ENCODE results near the gene SYCN. TPM values are rescaled to one million over a fixed set of nuclear protein-coding genes. Genes with fewer than 3 reads are reported as not detected.

The SYCN gene
- total and polyA plus RNA-seq, 2 experiments from 2014 or later, result not detected

DNA sequence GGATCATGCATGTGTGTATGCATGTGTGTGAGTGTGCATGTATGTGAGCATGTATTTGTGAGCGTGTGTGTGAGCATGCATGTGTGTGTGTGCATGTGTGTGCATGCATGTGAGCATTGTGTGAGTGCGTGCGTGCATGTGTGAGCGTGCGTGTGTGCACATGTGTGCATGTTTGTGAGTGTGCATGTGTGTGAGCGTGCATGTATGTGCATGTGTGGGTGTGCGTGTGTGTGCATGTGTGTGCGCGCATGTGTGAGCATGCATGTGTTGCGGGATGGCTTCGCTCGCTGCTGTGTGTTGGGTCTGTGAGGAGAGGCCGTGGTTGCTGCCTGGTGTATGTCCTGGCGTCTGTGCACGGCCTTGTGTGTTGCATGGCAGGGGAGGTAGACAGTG lies 46.1 kb downstream of the SYCN start:
- H3K27me3 ChIP-seq, result no peaks in the 10 kb centered on the region
- H3K4me1 ChIP-seq (ENCODE audit: low read depth), result peaks cover 17% of the 10 kb centered on the region
- no peak for TF ChIP-seq CTCF (IDR thresholded peaks at IDR 0.05; ENCODE audit: low read depth, low read length)
- no peaks in the 10 kb centered on the region for H3K9me3 ChIP-seq (ENCODE audit: low read depth)
- no peak overlapping the region for H3K27ac ChIP-seq
- no peaks in the 10 kb centered on the region for H3K36me3 ChIP-seq
- H3K4me3 ChIP-seq, result no peak overlapping the region
- no peak for DNase-seq (ENCODE audit: low read depth in 1 of 2, low spot score in 1 of 2)

DNA sequence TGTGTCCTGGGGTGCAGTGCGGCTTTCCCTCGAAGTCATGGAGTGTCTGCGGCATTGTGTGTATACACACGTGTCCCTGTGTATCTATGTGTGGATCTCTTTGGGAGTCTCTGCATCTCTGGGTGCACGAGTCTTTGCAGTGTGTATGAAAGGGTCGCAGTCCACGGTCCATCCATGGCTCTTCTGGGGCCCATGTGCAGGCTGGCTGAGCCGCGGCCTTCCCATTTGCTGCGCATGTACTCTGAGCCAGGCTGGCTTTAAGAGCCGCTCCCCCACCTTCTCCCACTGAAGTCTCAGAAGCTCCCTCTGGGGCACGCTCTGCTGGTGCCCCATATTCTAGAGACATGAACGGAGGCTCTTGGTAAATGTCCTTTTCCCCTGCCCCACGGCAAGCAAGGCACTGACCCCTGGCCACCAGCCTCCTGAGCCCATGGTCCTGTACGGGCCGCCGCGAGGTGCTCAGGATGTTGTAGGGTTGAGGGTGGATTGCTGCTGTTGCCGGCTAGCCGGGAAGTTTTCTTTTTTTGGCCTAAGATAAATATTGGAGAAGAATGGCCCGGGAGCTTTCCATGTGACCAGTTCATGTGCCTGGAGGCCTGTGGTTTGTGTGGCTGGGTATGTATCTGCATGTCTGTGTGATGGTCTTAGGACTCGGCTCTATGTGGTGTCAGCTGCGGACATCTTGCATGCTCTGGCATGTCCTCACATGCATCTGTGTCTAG lies 46.6 kb downstream of the SYCN start:
- DNase-seq (ENCODE audit: low read depth in 1 of 2, low spot score in 1 of 2), result no peak
- H3K4me1 ChIP-seq (ENCODE audit: low read depth), result peaks cover 17% of the 10 kb centered on the region
- H3K4me3 ChIP-seq, result no peak overlapping the region
- H3K9me3 ChIP-seq (ENCODE audit: low read depth), result no peaks in the 10 kb centered on the region
- no peaks in the 10 kb centered on the region for H3K36me3 ChIP-seq
- no peak for TF ChIP-seq CTCF (IDR thresholded peaks at IDR 0.05; ENCODE audit: low read depth, low read length)
- no peaks in the 10 kb centered on the region for H3K27me3 ChIP-seq
- H3K27ac ChIP-seq, result peak overlapping the region; percentile 68

- Histone ChIP-seq H3K4me3 (no peak overlapping the region), H3K4me1 (ENCODE audit: low read depth) (peaks cover 17% of the 10 kb centered on the region)
- peak in 1 of 2 donors; percentile 32 for DNase-seq (ENCODE audit: low read depth in 1 of 2, low spot score in 1 of 2)
Observed at GRCh38 chr19:39156326-39157230, 47.5 kb downstream of the SYCN start.

DNA sequence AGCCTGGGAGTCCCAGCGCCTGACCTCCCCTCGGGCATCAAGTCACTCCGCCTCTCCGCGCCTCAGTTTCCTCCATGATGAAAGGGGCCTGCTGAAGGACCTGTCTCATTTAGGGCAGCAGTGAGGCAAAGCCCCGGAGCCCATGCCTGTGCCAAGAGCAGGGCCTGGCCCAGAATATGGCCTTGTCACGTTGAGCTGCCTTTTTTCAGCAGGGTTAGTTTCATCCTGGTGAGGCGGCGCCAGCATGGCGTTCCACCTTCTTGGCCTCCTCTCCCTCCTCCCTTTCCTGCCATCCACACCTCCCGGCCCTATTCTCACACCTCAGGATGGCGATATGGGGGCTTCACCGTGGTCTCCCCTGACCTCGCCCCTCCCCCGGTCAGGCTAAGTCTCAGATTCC lies 48.3 kb downstream of the SYCN start:
- Histone ChIP-seq H3K27ac (peak overlapping the region; percentile 68), H3K36me3 (no peaks in the 10 kb centered on the region), H3K9me3 (ENCODE audit: low read depth) (no peaks in the 10 kb centered on the region), H3K27me3 (no peaks in the 10 kb centered on the region), H3K4me1 (ENCODE audit: low read depth) (peaks cover 21% of the 10 kb centered on the region), H3K4me3 (no peak overlapping the region)
- no peak for DNase-seq (ENCODE audit: low read depth in 1 of 2, low spot score in 1 of 2)
- no peak for TF ChIP-seq CTCF (IDR thresholded peaks at IDR 0.05; ENCODE audit: low read depth, low read length)

More at GRCh38 chr19:39156326-39157230, 47.5 kb downstream of the SYCN start:
- H3K36me3 ChIP-seq, result no peaks in the 10 kb centered on the region
- no peaks in the 10 kb centered on the region for H3K27me3 ChIP-seq
- no peaks in the 10 kb centered on the region for H3K9me3 ChIP-seq (ENCODE audit: low read depth)
- TF ChIP-seq CTCF (IDR thresholded peaks at IDR 0.05; ENCODE audit: low read depth, low read length), result no peak
- peak overlapping the region; percentile 68 for H3K27ac ChIP-seq

DNA sequence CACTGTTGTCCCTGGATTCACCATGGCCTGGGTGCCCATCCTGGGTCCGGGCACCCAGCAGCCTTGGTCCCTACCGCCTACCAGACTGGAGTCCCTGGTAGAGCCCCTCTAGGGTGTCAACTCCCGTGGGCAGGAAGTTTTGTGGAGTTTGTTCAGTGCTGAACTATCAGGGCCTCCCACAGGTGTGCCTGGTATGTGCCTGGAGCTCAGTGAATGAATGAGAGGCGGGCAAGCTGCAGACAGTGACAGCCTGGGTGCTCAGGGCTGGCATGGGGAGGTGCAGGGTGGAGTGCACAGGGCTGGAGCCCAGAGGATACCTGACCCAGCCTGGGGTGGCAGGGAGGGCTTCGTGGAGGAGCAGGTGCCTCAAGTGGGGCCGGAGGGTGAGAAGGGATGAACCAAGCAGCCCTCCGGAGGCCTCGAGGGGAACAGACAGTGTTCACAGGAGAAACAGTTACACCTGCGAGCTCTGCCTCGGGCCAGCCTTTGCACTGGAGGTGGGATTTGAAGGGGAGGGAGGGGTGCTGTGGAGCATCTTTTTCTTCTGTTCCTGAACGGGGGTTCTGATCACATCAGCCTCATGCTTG lies 48.9 kb downstream of the SYCN start:
- H3K9me3 ChIP-seq (ENCODE audit: low read depth), result no peaks in the 10 kb centered on the region
- H3K27ac ChIP-seq, result no peak overlapping the region
- no peak for DNase-seq (ENCODE audit: low read depth in 1 of 2, low spot score in 1 of 2)
- no peaks in the 10 kb centered on the region for H3K36me3 ChIP-seq
- H3K4me1 ChIP-seq (ENCODE audit: low read depth), result peaks cover 24% of the 10 kb centered on the region
- no peak for TF ChIP-seq CTCF (IDR thresholded peaks at IDR 0.05; ENCODE audit: low read depth, low read length)
- H3K27me3 ChIP-seq, result no peaks in the 10 kb centered on the region
- H3K4me3 ChIP-seq, result no peak overlapping the region
